SK-MEL-5 (cell line): Measurements from ENCODE around the gene KL. TPM values are rescaled to one million over a fixed set of nuclear protein-coding genes. Genes with fewer than 3 reads are reported as not detected.

Experiments
- DNase-seq: peaks from one replicate; pipeline ENCODE4 v3.0.0-alpha.2; 2016; ENCODE audit warnings: low read depth, low spot score
- in situ Hi-C: cut with HindIII; loops from 2 replicates; pipeline ENCODE4 v1.10.0; 2016; ENCODE audit warnings: low sequenced_read_pairs, high pct_unique_total_duplicates, low pct_unique_long_range_greater_than_20kb
- total RNA-seq: library from RNA; depleted of rRNA; stranded (reverse); fragments of >200 nt; shearing (Covaris generic); gene quantifications from 2 replicates; pipeline ENCODE4 v1.2.3, GENCODE V29; 2014

Gene KL
- total RNA-seq, 1 experiment from 2014 or later, result not detected

GRCh38 chr13:33060815-33061214 is 44.6 kb downstream of the KL start:
- in situ Hi-C loops, result no loop called here
- no peak for DNase-seq

GRCh38 chr13:33066329-33066728 is 50.1 kb downstream of the KL start:
- in situ Hi-C loops, result no loop called here
- DNase-seq, result no peak

- in situ Hi-C loops, result no loop called here
- DNase-seq, result peak; percentile 66
Measured at GRCh38 chr13:33069365-33069764, 53.1 kb downstream of the KL start.

GRCh38 chr13:33070713-33071112 is 54.5 kb downstream of the KL start:
- DNase-seq, result no peak
- in situ Hi-C loops, result no loop called here

- in situ Hi-C loops, result no loop called here
Measured at GRCh38 chr13:33072282-33072681, 56.1 kb downstream of the KL start.

GRCh38 chr13:33072759-33073158 is 56.5 kb downstream of the KL start:
- in situ Hi-C loops, result no loop called here
- no peak for DNase-seq

More at GRCh38 chr13:33072282-33072681, 56.1 kb downstream of the KL start:
- DNase-seq, result peak; percentile 73

GRCh38 chr13:33073338-33073737 is 57.1 kb downstream of the KL start:
- no peak for DNase-seq
- in situ Hi-C loops, result no loop called here

GRCh38 chr13:33076001-33076992 is 60.1 kb downstream of the KL start:
- peak; percentile 22 for DNase-seq
- in situ Hi-C loops, result no loop called here

GRCh38 chr13:33078263-33078662 is 62.0 kb downstream of the KL start:
- in situ Hi-C loops, result no loop called here
- DNase-seq, result peak; percentile 31

GRCh38 chr13:33079960-33080359 is 63.7 kb downstream of the KL start:
- in situ Hi-C loops, result no loop called here
- DNase-seq, result no peak

- in situ Hi-C loops, result no loop called here
- DNase-seq, result no peak
Measured at GRCh38 chr13:33080972-33081590, 64.9 kb downstream of the KL start.

GRCh38 chr13:33081666-33082065 is 65.4 kb downstream of the KL start:
- DNase-seq, result no peak
- in situ Hi-C loops, result no loop called here

- in situ Hi-C loops, result no loop called here
- no peak for DNase-seq
Measured at GRCh38 chr13:33083054-33083453, 66.8 kb downstream of the KL start.

- no peak for DNase-seq
- in situ Hi-C loops, result no loop called here
Measured at GRCh38 chr13:33087091-33087490, 70.9 kb downstream of the KL start.

GRCh38 chr13:33087790-33088189 is 71.6 kb downstream of the KL start:
- in situ Hi-C loops, result no loop called here
- no peak for DNase-seq

GRCh38 chr13:33089311-33089710 is 73.1 kb downstream of the KL start:
- DNase-seq, result no peak
- in situ Hi-C loops, result no loop called here

GRCh38 chr13:33090755-33091414 is 74.7 kb downstream of the KL start:
- no peak for DNase-seq
- in situ Hi-C loops, result no loop called here

GRCh38 chr13:33091415-33091774 is 75.2 kb downstream of the KL start:
- DNase-seq, result no peak
- in situ Hi-C loops, result no loop called here
